ENCODE measurements around the gene B3GALNT2.

DNA sequence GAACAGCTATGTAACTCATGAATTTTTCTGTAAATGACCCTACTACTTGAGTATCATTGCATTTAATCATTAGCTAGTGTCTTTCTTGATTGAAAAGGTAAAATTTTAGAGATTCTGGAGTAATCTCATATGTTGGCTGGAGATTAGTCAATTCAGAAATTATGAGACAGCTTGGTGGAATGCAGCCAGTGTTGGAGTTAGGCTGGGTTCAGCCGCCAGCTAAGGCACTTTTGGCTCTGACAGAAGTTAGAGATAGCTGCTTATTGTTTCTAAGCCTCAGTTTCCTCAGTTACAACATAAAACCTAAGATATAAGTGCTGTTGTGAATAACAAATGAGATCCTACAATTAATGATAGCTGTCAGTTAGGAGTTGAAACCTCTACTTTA, 87.6 kb downstream of the B3GALNT2 start:
- TF ChIP-seq, protein P1, sequence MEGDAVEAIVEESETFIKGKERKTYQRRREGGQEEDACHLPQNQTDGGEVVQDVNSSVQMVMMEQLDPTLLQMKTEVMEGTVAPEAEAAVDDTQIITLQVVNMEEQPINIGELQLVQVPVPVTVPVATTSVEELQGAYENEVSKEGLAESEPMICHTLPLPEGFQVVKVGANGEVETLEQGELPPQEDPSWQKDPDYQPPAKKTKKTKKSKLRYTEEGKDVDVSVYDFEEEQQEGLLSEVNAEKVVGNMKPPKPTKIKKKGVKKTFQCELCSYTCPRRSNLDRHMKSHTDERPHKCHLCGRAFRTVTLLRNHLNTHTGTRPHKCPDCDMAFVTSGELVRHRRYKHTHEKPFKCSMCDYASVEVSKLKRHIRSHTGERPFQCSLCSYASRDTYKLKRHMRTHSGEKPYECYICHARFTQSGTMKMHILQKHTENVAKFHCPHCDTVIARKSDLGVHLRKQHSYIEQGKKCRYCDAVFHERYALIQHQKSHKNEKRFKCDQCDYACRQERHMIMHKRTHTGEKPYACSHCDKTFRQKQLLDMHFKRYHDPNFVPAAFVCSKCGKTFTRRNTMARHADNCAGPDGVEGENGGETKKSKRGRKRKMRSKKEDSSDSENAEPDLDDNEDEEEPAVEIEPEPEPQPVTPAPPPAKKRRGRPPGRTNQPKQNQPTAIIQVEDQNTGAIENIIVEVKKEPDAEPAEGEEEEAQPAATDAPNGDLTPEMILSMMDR (conservative IDR thresholded peaks at IDR 0.05 in 1 of 2, IDR thresholded peaks at IDR 0.05 in 1 of 2; ENCODE audit: extremely low read depth in 1 of 2, insufficient read depth in 1 of 2, low read depth in 1 of 2, low read length in 2 of 2): no peak
- no peak for TF ChIP-seq EZH2 (IDR thresholded peaks at IDR 0.05; ENCODE audit: borderline replicate concordance, low read length)
